ENCODE measurements around the gene PNMA8B. TPM values are rescaled to one million over a fixed set of nuclear protein-coding genes. Genes with fewer than 3 reads are reported as not detected.

The PNMA8B gene
- total RNA-seq, 1 donor from 2014 or later, result 2.4 TPM

DNA sequence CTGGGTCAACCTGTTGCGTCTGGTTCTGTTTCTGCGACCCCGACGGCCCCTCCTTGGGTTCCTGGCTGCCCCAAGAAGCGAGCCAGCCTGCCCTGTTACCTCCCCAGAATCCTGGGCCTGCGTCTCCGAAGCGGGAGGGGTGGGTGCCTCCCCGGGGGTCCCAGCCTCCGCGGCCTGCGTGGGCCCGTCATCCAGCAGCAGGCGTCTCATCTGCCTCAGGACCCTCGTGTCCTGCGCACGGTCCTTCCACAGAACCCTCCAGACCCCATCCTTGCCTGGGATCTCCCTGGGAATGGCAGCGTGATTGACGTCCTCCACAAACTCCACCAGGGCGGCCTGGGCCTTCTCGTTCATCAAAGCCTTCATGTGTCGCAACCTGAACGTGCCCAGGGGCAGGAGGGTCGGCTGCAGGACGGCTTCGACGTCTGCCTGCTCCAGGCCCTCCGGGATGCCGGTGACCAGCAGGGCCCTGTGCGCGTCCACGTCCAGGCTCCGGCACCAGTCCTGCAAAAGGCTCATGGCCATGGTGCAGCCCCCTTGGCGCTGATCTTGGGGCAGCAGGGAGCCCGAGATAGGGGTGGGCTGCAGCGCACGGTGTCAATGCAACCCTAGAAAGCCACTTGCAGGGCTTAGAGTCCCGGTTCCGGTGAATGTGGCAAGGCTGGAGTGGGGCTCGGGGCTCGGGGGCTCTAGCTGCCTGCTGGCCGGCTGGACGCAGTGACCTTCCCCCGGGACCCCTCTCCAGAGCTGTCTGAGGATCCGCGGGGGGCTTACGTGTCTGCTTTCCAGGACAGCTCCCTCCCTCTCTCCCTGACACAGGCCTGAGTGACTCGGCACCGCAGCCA, 504 bp downstream of the PNMA8B start:
- Mint-ChIP-seq H3K4me1 (ENCODE audit: unreplicated experiment) (peaks cover 9% of the 10 kb centered on the region), H3K9me3 (no peaks in the 10 kb centered on the region), H3K36me3 (no peaks in the 10 kb centered on the region), H3K27ac (no peak overlapping the region), H3K4me3 (peak overlapping the region; percentile 78), H3K27me3 (peaks cover 30% of the 10 kb centered on the region)
- DNase-seq (ENCODE audit: extremely low spot score, unreplicated experiment), result no peak
- no peak for TF ChIP-seq CTCF (conservative IDR thresholded peaks at IDR 0.05)

DNA sequence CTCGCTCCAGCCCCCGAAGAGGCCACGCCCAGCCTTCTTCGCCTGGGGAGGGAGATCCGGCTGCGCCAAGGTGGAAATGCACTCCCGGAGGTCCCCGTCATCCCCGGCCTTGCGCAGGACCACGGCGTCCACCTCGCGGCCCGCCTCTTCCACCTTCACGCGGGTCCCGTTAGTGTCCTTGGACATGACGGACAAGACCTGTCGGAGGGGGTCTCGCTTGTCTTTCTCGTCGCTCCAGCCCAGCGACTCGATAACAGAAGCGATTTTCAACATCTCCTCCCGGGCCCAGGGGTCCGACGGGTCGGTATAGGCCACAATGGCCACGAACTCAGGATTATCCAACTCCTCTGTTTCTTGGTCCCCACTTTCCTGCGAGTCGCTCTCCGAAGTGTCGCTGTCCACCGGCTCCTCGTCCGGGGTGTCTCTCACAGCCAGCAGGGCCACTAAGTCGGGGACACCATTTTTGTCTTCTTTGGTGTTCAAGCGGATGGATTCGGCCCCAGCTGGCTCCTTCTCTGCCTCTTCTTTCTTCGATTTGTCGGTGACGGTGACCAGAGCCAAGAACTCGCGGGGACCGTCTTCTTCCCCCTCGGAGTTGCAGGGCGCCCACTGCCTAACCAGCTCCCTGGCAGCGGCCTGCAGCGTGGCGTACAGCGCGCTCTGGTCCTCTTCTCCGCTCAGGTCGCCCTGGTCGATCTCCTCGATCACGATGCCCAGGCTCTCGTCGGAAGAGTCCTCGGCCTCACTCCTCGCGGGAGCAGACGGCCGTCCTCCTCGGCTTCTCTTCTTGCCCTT, 1.3 kb downstream of the PNMA8B start:
- no peaks in the 10 kb centered on the region for H3K9me3 Mint-ChIP-seq
- no peak for TF ChIP-seq CTCF (conservative IDR thresholded peaks at IDR 0.05)
- peak overlapping the region; percentile 45 for H3K4me3 Mint-ChIP-seq
- H3K4me1 Mint-ChIP-seq (ENCODE audit: unreplicated experiment), result peaks cover 13% of the 10 kb centered on the region
- H3K27me3 Mint-ChIP-seq, result peaks cover 37% of the 10 kb centered on the region
- no peak for DNase-seq (ENCODE audit: extremely low spot score, unreplicated experiment)
- no peak overlapping the region for H3K27ac Mint-ChIP-seq
- no peaks in the 10 kb centered on the region for H3K36me3 Mint-ChIP-seq

GRCh38 chr19:46493236-46494145, 2.2 kb downstream of the PNMA8B start:
- Mint-ChIP-seq H3K9me3 (no peaks in the 10 kb centered on the region), H3K4me3 (no peak overlapping the region), H3K27ac (no peak overlapping the region), H3K4me1 (ENCODE audit: unreplicated experiment) (peaks cover 18% of the 10 kb centered on the region), H3K36me3 (no peaks in the 10 kb centered on the region), H3K27me3 (peaks cover 46% of the 10 kb centered on the region)
- no peak for TF ChIP-seq CTCF (conservative IDR thresholded peaks at IDR 0.05)
- DNase-seq (ENCODE audit: extremely low spot score, unreplicated experiment), result no peak

DNA sequence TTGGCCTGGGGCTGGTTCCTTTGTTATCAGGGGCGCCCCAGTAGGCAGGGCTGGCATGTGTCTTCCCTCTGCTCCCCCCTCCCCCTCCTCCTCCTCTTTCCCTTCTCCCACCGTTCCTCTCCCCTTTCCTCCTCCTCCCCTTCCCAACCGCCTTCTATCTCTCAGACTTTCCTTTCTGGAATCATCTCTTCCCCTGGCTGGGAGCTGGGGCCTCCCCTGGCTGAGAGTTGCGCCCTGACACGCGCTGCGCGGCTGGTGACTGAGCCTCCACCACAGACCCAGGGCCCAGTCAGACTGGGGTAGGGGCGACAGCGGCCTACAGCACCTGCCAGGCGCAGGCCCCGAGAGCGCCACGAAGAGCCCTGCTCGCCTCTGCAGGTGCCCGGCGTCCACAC, 2.8 kb downstream of the PNMA8B start:
- Mint-ChIP-seq H3K4me1 (ENCODE audit: unreplicated experiment) (peaks cover 17% of the 10 kb centered on the region), H3K27me3 (peaks cover 50% of the 10 kb centered on the region), H3K36me3 (no peaks in the 10 kb centered on the region), H3K4me3 (no peak overlapping the region), H3K27ac (no peak overlapping the region), H3K9me3 (no peaks in the 10 kb centered on the region)
- TF ChIP-seq CTCF (conservative IDR thresholded peaks at IDR 0.05), result no peak
- DNase-seq (ENCODE audit: extremely low spot score, unreplicated experiment), result no peak

DNA sequence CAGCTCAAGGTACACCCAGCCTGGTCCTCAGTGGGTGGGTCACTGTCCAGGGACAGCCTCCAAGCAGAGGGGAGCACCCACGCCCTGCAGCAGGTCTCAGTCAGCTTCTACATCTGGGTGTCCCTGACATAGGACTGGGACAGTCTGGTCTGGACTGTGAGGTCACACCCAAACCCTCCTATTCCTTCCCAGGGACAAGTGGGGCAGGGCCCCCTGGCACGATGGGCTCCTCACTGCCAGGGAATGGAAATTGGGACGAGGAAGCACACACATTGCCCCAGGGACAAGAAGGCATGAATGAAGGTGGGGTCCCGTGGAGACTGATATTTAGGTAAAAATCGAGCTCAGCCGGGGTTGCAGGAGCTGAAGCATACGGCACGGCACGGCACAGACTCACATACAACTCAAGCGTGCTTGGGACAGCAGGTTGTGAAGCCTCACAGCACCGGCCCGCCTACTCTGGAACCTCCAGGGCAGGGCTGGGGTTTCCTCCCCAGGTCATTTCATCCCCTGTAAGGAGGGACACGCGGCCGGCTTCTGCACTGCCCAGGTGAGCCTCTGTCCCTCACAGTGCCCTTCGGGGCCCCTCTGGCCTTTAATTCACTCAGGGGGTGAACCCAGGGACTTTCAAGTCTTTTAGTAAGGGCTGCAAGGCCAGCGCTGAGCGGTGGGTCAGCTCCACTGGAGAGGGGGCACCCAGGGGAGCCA, 3.5 kb downstream of the PNMA8B start:
- Mint-ChIP-seq H3K4me3 (peak overlapping the region; percentile 20), H3K27me3 (peaks cover 53% of the 10 kb centered on the region)

More for the DNA sequence above, 3.5 kb downstream of the PNMA8B start:
- Mint-ChIP-seq H3K9me3 (no peaks in the 10 kb centered on the region), H3K4me1 (ENCODE audit: unreplicated experiment) (peaks cover 23% of the 10 kb centered on the region), H3K36me3 (no peaks in the 10 kb centered on the region), H3K27ac (no peak overlapping the region)
- no peak for DNase-seq (ENCODE audit: extremely low spot score, unreplicated experiment)
- no peak for TF ChIP-seq CTCF (conservative IDR thresholded peaks at IDR 0.05)
